HL-60 (cell line): ENCODE results near the gene CSMD2.

Source experiments
- DNase-seq, 2 experiments: peaks; one replicate each; pipeline ENCODE4 v3.0.0-alpha.2; 2010 to 2020; ENCODE audit warnings: low read depth in 1 of 2, low spot score in 1 of 2
- H3K27ac ChIP-seq: fragments of 250-450 bp; sonication (Bioruptor Pico); replicated peaks from 2 replicates; pipeline ENCODE4 v1.5.1; 2020; ENCODE audit warnings: mild to moderate bottlenecking, moderate library complexity
- H3K27me3 ChIP-seq: fragments of 250-450 bp; sonication (Bioruptor Pico); 2 replicates; pipeline ENCODE4 v1.5.1; 2021; ENCODE audit warnings: mild to moderate bottlenecking, moderate library complexity; ENCODE audit not compliant: insufficient read depth, poor library complexity, severe bottlenecking
- H3K4me3 ChIP-seq: replicated peaks from 2 replicates; pipeline ENCODE4 v1.5.1; 2011; ENCODE audit warnings: mild to moderate bottlenecking, control low read depth, low read length; ENCODE audit not compliant: insufficient read depth
- GABPA ChIP-seq: IDR thresholded peaks from 2 replicates; pipeline ENCODE4 v1.6.1; 2012; ENCODE audit warnings: low read depth
- POLR2AphosphoS5 ChIP-seq: IDR thresholded peaks from 2 replicates; pipeline ENCODE4 v1.6.1; 2012; ENCODE audit warnings: low read depth
- SPI1 ChIP-seq: IDR thresholded peaks from 2 replicates; pipeline ENCODE4 v1.6.1; 2012; ENCODE audit warnings: low read depth, mild to moderate bottlenecking, borderline replicate concordance
- TF ChIP-seq, protein P1 (sequence below): IDR thresholded peaks from 2 replicates; pipeline ENCODE4 v1.6.1; 2012; ENCODE audit warnings: low read depth; ENCODE audit not compliant: insufficient replicate concordance
- TF ChIP-seq, protein P2 (sequence below): IDR thresholded peaks from one replicate; pipeline ENCODE4 v1.5.1; 2011; ENCODE audit warnings: low read length, control low read depth, inconsistent platforms; ENCODE audit not compliant: insufficient read depth

The CSMD2 gene

DNA sequence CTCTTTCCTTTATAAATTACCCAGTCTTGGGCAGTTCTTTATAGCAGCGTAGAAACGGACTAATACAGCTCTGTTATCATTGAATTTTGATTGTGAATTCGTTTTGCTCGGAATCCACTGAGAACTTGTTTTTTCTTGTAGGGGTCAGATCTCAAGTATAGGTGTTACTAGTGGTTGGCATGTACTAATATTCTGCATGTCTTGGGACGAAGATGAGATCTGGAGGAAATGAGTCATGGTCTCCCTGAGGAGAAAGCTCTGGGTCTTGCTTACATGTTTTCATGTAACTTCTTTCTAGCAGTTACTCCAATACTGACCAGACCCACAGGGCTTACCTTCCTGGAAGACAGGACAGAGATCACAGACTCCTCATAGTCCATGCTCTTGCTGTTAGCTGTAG, 662.3 kb downstream of the CSMD2 start:
- Histone ChIP-seq H3K27ac (no peak overlapping the region), H3K27me3 (no peaks in the 10 kb centered on the region), H3K4me3 (no peak overlapping the region)
- DNase-seq: no peak
- TF ChIP-seq GABPA (no peak), SPI1 (no peak), POLR2AphosphoS5 (no peak)
- TF ChIP-seq, protein P1, sequence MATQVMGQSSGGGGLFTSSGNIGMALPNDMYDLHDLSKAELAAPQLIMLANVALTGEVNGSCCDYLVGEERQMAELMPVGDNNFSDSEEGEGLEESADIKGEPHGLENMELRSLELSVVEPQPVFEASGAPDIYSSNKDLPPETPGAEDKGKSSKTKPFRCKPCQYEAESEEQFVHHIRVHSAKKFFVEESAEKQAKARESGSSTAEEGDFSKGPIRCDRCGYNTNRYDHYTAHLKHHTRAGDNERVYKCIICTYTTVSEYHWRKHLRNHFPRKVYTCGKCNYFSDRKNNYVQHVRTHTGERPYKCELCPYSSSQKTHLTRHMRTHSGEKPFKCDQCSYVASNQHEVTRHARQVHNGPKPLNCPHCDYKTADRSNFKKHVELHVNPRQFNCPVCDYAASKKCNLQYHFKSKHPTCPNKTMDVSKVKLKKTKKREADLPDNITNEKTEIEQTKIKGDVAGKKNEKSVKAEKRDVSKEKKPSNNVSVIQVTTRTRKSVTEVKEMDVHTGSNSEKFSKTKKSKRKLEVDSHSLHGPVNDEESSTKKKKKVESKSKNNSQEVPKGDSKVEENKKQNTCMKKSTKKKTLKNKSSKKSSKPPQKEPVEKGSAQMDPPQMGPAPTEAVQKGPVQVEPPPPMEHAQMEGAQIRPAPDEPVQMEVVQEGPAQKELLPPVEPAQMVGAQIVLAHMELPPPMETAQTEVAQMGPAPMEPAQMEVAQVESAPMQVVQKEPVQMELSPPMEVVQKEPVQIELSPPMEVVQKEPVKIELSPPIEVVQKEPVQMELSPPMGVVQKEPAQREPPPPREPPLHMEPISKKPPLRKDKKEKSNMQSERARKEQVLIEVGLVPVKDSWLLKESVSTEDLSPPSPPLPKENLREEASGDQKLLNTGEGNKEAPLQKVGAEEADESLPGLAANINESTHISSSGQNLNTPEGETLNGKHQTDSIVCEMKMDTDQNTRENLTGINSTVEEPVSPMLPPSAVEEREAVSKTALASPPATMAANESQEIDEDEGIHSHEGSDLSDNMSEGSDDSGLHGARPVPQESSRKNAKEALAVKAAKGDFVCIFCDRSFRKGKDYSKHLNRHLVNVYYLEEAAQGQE: no peak
- TF ChIP-seq, protein P2, sequence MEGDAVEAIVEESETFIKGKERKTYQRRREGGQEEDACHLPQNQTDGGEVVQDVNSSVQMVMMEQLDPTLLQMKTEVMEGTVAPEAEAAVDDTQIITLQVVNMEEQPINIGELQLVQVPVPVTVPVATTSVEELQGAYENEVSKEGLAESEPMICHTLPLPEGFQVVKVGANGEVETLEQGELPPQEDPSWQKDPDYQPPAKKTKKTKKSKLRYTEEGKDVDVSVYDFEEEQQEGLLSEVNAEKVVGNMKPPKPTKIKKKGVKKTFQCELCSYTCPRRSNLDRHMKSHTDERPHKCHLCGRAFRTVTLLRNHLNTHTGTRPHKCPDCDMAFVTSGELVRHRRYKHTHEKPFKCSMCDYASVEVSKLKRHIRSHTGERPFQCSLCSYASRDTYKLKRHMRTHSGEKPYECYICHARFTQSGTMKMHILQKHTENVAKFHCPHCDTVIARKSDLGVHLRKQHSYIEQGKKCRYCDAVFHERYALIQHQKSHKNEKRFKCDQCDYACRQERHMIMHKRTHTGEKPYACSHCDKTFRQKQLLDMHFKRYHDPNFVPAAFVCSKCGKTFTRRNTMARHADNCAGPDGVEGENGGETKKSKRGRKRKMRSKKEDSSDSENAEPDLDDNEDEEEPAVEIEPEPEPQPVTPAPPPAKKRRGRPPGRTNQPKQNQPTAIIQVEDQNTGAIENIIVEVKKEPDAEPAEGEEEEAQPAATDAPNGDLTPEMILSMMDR: no peak

DNA sequence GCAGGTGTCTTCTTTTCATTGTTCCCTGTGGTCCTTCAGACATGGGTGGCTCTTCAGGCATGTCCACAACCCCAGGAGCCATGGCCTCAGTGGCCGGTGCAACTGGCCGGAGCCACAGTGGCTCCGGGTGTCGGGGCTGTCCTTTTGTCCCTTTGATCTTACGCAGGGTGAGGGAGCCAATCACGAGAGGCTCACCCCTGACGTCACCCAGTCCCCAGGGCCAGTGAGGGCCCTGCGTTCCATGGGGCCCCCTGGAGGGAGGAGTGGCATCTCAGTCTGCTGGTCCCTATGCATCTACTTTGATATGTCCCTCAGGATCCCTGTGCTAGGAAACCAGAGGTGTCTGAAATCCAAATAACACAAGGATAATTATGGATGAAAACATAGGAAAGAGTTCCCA, 663.3 kb downstream of the CSMD2 start:
- no peak overlapping the region for H3K27ac ChIP-seq
- DNase-seq: no peak
- no peak for TF ChIP-seq GABPA
- TF ChIP-seq POLR2AphosphoS5: no peak
- TF ChIP-seq, protein P1: no peak
- TF ChIP-seq, protein P2: no peak
- H3K27me3 ChIP-seq: no peaks in the 10 kb centered on the region
- H3K4me3 ChIP-seq: no peak overlapping the region

GRCh38 chr1:33501309-33501708, 663.7 kb downstream of the CSMD2 start:
- Histone ChIP-seq H3K27me3 (no peaks in the 10 kb centered on the region), H3K27ac (no peak overlapping the region), H3K4me3 (no peak overlapping the region)
- TF ChIP-seq SPI1: peak; percentile 48
- TF ChIP-seq, protein P1: no peak
- DNase-seq: no peak

- Histone ChIP-seq H3K27ac (no peak overlapping the region), H3K4me3 (no peak overlapping the region), H3K27me3 (no peaks in the 10 kb centered on the region)
- TF ChIP-seq GABPA: no peak
- no peak for TF ChIP-seq POLR2AphosphoS5
- no peak for TF ChIP-seq SPI1
- TF ChIP-seq, protein P1: no peak
- TF ChIP-seq, protein P2: no peak
- DNase-seq: no peak
Observed at GRCh38 chr1:33500547-33500946, 664.5 kb downstream of the CSMD2 start.
